ENCODE measurements around the gene PDE6A.

PDE6A gene

GRCh38 chr5:149872351-149873040 lies 72.1 kb downstream of the PDE6A start:
- no peak for DNase-seq (ENCODE audit: low read depth in 1 of 2, low spot score in 1 of 2)
- Histone ChIP-seq H3K27ac (replicated peaks) (no peak overlapping the region), H3K27me3 (ENCODE audit: insufficient read depth, poor library complexity, severe bottlenecking) (no peaks in the 10 kb centered on the region), H3K4me3 (replicated peaks; ENCODE audit: insufficient read depth, low read length) (no peak overlapping the region)
- TF ChIP-seq CTCF (IDR thresholded peaks at IDR 0.05; ENCODE audit: insufficient read depth, low read length): no peak
- TF ChIP-seq GABPA (IDR thresholded peaks at IDR 0.05; ENCODE audit: low read depth): no peak
- no peak for TF ChIP-seq SPI1 (IDR thresholded peaks at IDR 0.05; ENCODE audit: borderline replicate concordance, low read depth)
- TF ChIP-seq POLR2AphosphoS5 (IDR thresholded peaks at IDR 0.05; ENCODE audit: low read depth): no peak
- TF ChIP-seq REST (IDR thresholded peaks at IDR 0.05; ENCODE audit: insufficient replicate concordance, low read depth): no peak

DNA sequence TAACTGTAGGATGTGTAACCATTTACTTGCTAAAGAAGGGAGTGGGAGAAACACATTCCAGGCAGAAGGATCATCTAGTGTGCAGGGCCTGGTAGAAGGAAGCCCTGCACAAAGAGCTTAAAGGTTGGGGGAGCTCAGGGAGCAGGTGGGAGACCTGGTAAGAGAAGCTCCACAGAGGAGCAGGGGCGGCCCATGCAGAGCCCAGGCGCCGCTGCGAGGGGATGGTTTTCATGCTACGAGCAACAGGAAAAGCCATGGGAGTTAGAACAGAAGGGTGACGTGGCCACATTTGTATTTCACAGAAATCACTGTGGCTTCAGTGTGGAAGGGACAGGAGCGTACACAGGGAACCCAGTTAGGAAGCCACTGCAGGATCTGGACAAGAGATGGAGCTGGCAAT lies 73.1 kb downstream of the PDE6A start:
- Histone ChIP-seq H3K27me3 (ENCODE audit: insufficient read depth, poor library complexity, severe bottlenecking) (no peaks in the 10 kb centered on the region), H3K27ac (replicated peaks) (no peak overlapping the region), H3K4me3 (replicated peaks; ENCODE audit: insufficient read depth, low read length) (no peak overlapping the region)
- TF ChIP-seq POLR2AphosphoS5 (IDR thresholded peaks at IDR 0.05; ENCODE audit: low read depth) (no peak), CTCF (IDR thresholded peaks at IDR 0.05; ENCODE audit: insufficient read depth, low read length) (no peak), REST (IDR thresholded peaks at IDR 0.05; ENCODE audit: insufficient replicate concordance, low read depth) (no peak), SPI1 (IDR thresholded peaks at IDR 0.05; ENCODE audit: borderline replicate concordance, low read depth) (no peak), GABPA (IDR thresholded peaks at IDR 0.05; ENCODE audit: low read depth) (no peak)
- DNase-seq (ENCODE audit: low read depth in 1 of 2, low spot score in 1 of 2): no peak

DNA sequence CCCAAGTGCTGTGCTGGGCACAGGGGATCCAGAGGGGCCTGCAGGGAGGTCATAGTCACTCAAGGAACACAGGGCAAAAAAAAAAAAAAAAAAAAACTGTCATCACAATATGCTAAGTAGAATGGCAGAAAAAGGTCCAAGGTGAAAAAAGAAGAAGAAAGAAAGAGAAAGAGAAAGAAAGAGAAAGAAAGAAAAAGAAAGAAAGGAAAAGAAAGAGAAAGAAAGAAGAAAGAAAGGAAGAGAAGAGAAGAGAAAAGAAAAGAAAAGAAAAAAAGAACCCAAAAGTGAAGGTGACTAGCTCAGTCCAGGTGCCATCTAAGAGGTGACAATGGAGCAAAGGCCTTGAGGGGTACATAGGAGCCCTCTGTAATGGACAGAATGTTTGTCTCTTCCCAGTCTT lies 73.9 kb downstream of the PDE6A start:
- no peak for TF ChIP-seq GABPA (IDR thresholded peaks at IDR 0.05; ENCODE audit: low read depth)
- TF ChIP-seq CTCF (IDR thresholded peaks at IDR 0.05; ENCODE audit: insufficient read depth, low read length): no peak
- TF ChIP-seq SPI1 (IDR thresholded peaks at IDR 0.05; ENCODE audit: borderline replicate concordance, low read depth): no peak
- no peak for DNase-seq (ENCODE audit: low read depth in 1 of 2, low spot score in 1 of 2)
- H3K27ac ChIP-seq (replicated peaks): no peak overlapping the region
- H3K4me3 ChIP-seq (replicated peaks; ENCODE audit: insufficient read depth, low read length): no peak overlapping the region
- no peaks in the 10 kb centered on the region for H3K27me3 ChIP-seq (ENCODE audit: insufficient read depth, poor library complexity, severe bottlenecking)

DNA sequence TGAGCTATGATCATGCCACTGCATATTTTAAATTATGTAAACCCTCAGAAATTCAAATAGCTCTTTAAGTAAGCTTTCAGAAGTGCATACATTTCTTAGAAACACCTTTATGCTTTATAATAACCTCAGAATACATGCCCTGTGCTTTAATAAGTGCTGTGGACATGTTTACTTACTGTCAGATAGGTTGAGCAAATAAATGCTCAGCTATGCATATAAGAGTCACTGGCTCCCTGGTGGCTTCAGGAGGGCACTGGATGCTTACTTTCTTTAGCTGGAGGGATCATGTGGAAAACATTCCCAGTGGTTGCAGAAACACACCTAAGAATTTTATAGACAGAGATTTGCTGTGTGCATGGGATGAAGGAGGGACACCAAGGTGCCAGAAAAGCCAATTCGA lies 74.4 kb downstream of the PDE6A start:
- TF ChIP-seq GABPA (IDR thresholded peaks at IDR 0.05; ENCODE audit: low read depth) (no peak), REST (IDR thresholded peaks at IDR 0.05; ENCODE audit: insufficient replicate concordance, low read depth) (no peak), CTCF (IDR thresholded peaks at IDR 0.05; ENCODE audit: insufficient read depth, low read length) (no peak), SPI1 (IDR thresholded peaks at IDR 0.05; ENCODE audit: borderline replicate concordance, low read depth) (no peak), POLR2AphosphoS5 (IDR thresholded peaks at IDR 0.05; ENCODE audit: low read depth) (no peak)
- no peaks in the 10 kb centered on the region for H3K27me3 ChIP-seq (ENCODE audit: insufficient read depth, poor library complexity, severe bottlenecking)
- no peak overlapping the region for H3K4me3 ChIP-seq (replicated peaks; ENCODE audit: insufficient read depth, low read length)
- no peak overlapping the region for H3K27ac ChIP-seq (replicated peaks)
- DNase-seq (ENCODE audit: low read depth in 1 of 2, low spot score in 1 of 2): no peak

All from HL-60 (cell line).